ENCODE results near the gene S100A14. TPM values are rescaled to one million over a fixed set of nuclear protein-coding genes. Genes with fewer than 3 reads are reported as not detected.

S100A14 gene
- total RNA-seq, 1 experiment from 2014 or later: 0.63 TPM

DNA sequence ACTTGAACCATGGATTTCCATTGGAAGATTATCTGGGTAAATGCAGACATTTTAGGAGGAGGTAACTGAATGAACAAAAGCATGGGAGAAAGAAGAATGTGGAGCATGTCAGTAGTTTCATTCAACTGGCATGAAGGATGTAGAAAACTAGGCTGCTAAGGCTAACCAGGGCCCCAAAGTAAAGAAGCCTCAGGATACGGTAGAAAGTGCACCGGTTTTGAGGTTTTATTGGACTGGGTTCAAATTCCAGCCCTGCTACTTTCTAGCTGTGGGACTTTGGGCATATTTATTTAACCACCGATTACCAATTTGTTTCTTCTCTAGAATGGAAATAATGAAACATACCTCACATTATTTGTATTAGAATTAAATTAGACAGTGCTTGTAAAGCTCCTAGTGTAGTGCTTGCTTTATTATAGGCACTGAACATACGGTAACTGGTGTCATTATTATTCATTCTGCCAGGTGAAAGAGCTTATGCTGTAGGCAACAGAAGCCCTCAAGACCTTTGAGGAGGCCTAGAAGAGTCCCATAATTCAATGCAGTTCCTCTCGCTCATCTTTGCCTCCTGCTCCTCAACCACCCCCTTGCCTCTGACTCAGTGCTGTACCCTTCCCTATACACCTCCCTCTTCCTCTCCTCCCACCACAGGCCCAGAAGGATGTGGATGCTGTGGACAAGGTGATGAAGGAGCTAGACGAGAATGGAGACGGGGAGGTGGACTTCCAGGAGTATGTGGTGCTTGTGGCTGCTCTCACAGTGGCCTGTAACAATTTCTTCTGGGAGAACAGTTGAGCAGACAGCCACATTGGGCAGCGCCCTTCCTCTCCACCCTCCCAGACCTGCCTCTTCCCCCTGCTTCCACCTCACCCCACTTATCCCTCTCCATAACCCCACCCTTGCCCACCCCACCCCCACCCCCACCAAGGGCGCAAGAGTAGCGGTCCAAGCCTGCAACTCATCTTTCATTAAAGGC lies 15.2 kb upstream of the S100A14 start:
- H3K27me3 Mint-ChIP-seq (ENCODE audit: low read depth): 0 out of 2 replicates have a peak, but pooled peaks cover under 1% of the 10 kb centered on the region

More for the DNA sequence above, 15.2 kb upstream of the S100A14 start:
- Histone ChIP-seq H2AK5ac (ENCODE audit: insufficient read length, low read length) (no peak overlapping the region), H4K5ac (ENCODE audit: insufficient read length, low read depth, low read length) (no peak overlapping the region), H4K91ac (ENCODE audit: insufficient read length, low read depth, low read length) (no peak overlapping the region), H3K4me1 (ENCODE audit: insufficient read depth, low read length) (no peaks in the 10 kb centered on the region), H3K4me2 (ENCODE audit: insufficient read depth, insufficient read length, low read length) (no peak overlapping the region), H3K18ac (ENCODE audit: insufficient read length, low read depth, low read length) (no peak overlapping the region), H3T11ph (ENCODE audit: low read length) (no peak overlapping the region), H3K56ac (ENCODE audit: insufficient read length, low read depth, low read length) (no peak overlapping the region), H4K8ac (replicated peaks; ENCODE audit: insufficient read length, low read depth, low read length) (no peak overlapping the region), H3K23me2 (ENCODE audit: insufficient read length, low read depth, low read length, poor library complexity, severe bottlenecking) (peaks cover 19% of the 10 kb centered on the region), H2BK12ac (ENCODE audit: insufficient read length, low read depth, low read length) (no peak overlapping the region), H2AFZ (ENCODE audit: low read length) (no peak overlapping the region), H3K14ac (ENCODE audit: insufficient read depth, low read length) (no peak overlapping the region), H3K27ac (ENCODE audit: insufficient read length, low read depth, low read length) (no peak overlapping the region), H3K9ac (ENCODE audit: extremely low read depth, insufficient read length, low read length) (no peak overlapping the region), H3K27me3 (ENCODE audit: insufficient read depth, low read length) (no peaks in the 10 kb centered on the region), H3K79me2 (ENCODE audit: insufficient read depth, low read length) (peaks cover 4% of the 10 kb centered on the region; the same call in 1 of the 2 replicates), H2BK20ac (ENCODE audit: low read depth, low read length, poor library complexity, severe bottlenecking) (no peak overlapping the region), H2BK15ac (ENCODE audit: low read depth, low read length) (no peak overlapping the region), H4K20me1 (ENCODE audit: control insufficient read depth, insufficient read depth, insufficient read length) (no peaks in the 10 kb centered on the region), H3K4ac (ENCODE audit: low read depth, low read length) (no peak overlapping the region), H2BK5ac (ENCODE audit: insufficient read length, low read length) (no peak overlapping the region), H3K9me3 (ENCODE audit: control insufficient read depth, low read depth, low read length) (no peaks in the 10 kb centered on the region), H3K23ac (ENCODE audit: insufficient read length, low read depth, low read length) (no peak overlapping the region), H3K79me1 (ENCODE audit: insufficient read depth, low read depth, low read length, poor library complexity, severe bottlenecking) (no peaks in the 10 kb centered on the region), H2BK120ac (ENCODE audit: low read depth, low read length, poor library complexity, severe bottlenecking) (no peak overlapping the region)
- Mint-ChIP-seq H3K4me3 (no peak overlapping the region), H3K36me3 (ENCODE audit: insufficient read depth in 1 of 3, low read depth in 3 of 3) (peaks cover 7 to 23% (median 17%) of the 10 kb centered on the region in 3 experiments), H3K27ac (no peak overlapping the region), H3K4me1 (peaks cover 40 to 45% of the 10 kb centered on the region in 2 experiments), H3K9me3 (peaks cover 0 to 3% of the 10 kb centered on the region in 2 experiments; a peak in 2 of 5 replicates)
- no CpG with 5 or more reads among the region's 10 CpGs for whole genome bisulfite sequencing (ENCODE audit: extremely low coverage, insufficient read length, low lambda C conversion rate)
- no peak for TF ChIP-seq CTCF (conservative IDR thresholded peaks at IDR 0.05)
- DNase-seq: no peak
